ENCODE results near the gene CDH4.

The CDH4 gene

DNA sequence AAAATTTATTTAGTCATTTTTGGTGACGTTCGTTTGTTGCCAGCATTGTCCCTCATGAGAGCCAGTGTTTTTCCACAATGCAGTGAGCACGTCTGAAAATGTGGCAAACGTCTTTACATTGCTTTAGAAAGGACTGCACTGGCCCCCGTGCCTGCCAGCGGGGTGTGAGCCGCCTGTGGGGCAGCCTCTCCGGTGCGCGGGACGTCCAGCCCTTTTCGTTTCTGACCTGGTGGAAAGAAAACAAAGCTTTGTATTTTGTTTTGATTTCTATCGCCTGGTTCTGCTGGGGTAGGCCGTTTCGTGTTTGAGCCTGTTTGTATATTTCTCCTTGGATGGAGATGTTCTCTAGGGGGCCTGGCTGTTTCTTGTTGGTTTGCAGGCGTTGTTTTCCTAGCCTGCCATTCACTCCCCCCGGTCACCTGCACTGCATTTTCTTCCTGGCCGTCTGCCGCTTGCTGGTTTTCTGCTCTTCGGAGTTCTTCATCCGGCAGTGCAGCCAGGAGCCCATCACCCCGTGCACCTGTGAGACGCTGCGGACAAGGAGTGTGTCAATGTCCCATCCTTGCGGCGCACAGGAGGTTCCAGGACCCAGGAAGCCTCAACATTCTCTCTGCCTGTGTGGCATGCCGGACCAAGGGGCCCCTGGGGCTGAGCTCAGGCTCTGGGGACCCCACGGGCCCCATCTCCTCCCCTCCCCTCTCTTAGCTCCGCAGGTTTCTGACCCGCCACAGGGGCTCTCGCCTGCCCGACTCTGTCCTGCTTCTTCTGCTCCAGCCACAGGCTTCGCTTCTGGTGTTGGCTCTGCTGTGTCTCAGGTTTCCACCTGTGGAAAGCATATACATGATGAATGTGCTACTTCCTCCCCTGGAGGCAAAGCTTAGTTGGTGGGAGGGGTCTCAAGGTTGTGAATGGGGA, 100.5 kb downstream of the CDH4 start:
- TF ChIP-seq, protein P1, sequence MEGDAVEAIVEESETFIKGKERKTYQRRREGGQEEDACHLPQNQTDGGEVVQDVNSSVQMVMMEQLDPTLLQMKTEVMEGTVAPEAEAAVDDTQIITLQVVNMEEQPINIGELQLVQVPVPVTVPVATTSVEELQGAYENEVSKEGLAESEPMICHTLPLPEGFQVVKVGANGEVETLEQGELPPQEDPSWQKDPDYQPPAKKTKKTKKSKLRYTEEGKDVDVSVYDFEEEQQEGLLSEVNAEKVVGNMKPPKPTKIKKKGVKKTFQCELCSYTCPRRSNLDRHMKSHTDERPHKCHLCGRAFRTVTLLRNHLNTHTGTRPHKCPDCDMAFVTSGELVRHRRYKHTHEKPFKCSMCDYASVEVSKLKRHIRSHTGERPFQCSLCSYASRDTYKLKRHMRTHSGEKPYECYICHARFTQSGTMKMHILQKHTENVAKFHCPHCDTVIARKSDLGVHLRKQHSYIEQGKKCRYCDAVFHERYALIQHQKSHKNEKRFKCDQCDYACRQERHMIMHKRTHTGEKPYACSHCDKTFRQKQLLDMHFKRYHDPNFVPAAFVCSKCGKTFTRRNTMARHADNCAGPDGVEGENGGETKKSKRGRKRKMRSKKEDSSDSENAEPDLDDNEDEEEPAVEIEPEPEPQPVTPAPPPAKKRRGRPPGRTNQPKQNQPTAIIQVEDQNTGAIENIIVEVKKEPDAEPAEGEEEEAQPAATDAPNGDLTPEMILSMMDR (conservative IDR thresholded peaks at IDR 0.05; ENCODE audit: low read depth, low read length) = no peak
- no peak for DNase-seq (ENCODE audit: low read depth)
- no peak overlapping the region for H3K4me3 ChIP-seq (ENCODE audit: low read length)

DNA sequence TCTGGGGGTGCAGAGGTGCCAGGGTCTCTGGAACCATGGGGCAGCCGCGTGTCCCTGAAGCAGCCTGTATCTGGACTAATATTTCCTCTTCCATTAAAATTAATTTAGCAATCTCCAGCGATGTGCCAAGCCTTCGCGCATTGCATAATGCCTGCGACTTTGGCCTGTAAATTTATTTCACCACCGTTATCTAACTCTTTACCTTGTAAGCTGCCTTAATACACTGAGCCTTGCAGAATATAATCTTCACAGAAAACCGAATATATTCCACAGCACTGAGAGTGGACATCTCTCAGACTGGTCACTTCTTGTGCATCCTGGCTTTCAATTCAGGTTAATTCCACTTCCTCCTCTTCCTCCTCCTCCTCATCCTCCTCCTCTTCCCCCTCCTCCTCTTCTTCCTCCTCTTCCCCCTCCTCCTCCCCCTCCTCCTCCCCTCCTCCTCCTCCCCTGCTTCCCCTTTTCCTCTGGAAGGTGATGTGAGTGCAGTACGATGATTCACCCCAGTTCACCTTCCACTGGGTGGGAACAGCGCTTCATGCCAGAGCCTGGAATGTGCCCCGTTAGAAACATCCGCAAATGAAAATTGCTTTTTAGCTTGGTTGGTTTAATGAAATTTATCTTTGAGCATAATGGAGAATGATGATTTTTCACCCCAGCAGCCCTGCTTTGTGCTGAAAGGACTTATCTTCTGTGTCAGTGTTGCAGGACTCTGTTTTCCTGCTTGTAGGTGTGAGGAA, 101.4 kb downstream of the CDH4 start:
- no peak for DNase-seq (ENCODE audit: low read depth)
- TF ChIP-seq, protein P1 (conservative IDR thresholded peaks at IDR 0.05; ENCODE audit: low read depth, low read length) = no peak
- no peak overlapping the region for H3K4me3 ChIP-seq (ENCODE audit: low read length)

DNA sequence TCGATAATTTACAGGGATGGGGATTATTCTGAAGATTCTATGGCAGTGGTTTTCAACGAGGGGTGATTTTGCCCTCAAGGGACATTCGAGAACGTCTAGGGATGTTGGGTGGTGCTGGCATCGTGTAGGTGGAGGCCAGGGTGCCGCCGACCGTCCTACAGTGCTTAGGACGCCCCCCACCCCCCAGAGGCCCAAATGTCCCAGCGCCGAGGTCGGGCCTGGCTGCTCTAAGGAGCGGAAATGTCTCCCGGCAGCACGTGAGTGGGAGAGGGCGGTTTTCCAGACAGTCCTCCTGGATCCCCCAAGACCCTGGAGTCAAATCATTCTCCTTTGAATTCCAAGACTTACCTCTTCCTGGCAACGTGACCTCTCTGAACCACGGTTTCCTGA, 101.9 kb downstream of the CDH4 start:
- H3K4me3 ChIP-seq (ENCODE audit: low read length) = no peak overlapping the region
- TF ChIP-seq, protein P1 (conservative IDR thresholded peaks at IDR 0.05; ENCODE audit: low read depth, low read length) = no peak
- DNase-seq (ENCODE audit: low read depth) = no peak

DNA sequence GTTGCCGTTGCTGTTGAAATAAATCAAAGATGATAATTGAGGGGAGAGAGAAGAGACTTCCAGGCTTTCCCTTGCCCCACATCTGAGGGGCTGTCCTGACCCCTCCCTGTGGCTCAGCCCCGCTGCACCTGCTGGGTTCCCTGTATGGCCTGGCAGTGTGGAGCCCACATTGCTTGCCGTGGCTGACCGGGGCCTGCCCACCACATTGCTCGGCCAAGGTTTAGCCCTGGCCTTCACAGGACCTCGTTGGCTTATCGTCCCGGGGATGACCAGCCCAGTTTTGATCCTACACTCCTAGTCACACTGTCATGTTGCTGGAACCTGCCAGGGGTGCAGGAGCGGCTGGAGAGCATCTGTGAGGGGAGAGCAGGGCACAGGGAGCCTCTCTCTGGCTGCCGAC, 102.4 kb downstream of the CDH4 start:
- TF ChIP-seq, protein P1 (conservative IDR thresholded peaks at IDR 0.05; ENCODE audit: low read depth, low read length) = no peak
- H3K4me3 ChIP-seq (ENCODE audit: low read length) = no peak overlapping the region
- DNase-seq (ENCODE audit: low read depth) = no peak

DNA sequence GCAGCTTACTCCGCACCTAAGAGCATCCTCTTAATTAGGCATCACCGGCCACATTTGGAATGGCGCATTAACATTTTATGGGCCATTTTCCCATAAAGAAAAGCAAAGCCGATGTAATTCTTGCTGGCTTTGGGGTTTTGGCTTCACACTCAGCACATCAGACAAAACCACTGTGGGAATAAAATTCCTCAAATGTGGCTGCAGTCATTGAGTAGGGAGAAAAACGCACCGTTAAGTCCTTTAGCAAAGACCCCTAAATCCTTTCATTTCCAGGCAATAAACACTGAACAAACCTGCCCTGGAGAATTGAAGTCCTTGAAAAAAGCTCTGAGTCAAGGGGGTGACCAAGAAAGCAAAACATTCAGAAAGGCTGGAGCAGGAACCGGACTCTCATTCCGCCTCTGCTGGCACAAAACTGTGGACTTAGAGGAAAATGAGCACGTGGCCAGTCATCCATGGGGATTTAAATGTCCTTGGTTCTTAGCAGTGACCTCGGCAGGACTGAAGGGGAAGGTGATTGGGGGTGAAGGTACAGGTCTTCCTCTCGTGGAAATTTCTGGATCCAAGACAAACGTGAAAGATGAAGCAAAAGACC, 102.9 kb downstream of the CDH4 start:
- DNase-seq (ENCODE audit: low read depth) = no peak
- TF ChIP-seq, protein P1 (conservative IDR thresholded peaks at IDR 0.05; ENCODE audit: low read depth, low read length) = no peak
- no peak overlapping the region for H3K4me3 ChIP-seq (ENCODE audit: low read length)

DNA sequence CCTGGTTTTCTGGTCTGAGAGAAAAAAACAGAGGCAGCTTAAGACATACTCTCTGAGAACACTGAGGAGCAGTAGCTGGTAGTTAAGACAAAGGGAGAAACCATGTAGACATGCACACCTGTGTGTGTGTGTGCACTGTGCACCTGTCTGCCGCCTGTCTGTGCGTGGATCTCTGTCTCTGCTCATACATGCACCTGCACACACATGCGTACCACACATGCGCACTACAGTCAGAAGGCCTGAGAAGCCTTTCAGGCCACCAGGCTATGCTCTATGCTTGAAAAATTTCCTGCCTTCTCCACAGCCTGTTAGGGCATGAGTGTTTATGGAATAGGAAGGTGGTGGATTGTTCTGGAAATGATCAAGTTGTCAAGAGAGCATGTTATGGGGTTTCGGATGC, 103.5 kb downstream of the CDH4 start:
- H3K4me3 ChIP-seq (ENCODE audit: low read length) = no peak overlapping the region
- DNase-seq (ENCODE audit: low read depth) = no peak
- TF ChIP-seq, protein P1 (conservative IDR thresholded peaks at IDR 0.05; ENCODE audit: low read depth, low read length) = no peak
